GM11168 (cell line): ENCODE results near the gene CBFA2T3.
"Not testable (repeated sequence)": the region's sequence is repeated elsewhere in the genome, so short reads cannot be mapped to it uniquely, and the experiment has no call there.

Experiments
- in situ Hi-C: fragments of 300-500 bp; cut with MboI; formaldehyde crosslinking; loops from one replicate; pipeline ENCODE4 v1.12.0; 2022; ENCODE audit warnings: low sequenced_read_pairs; ENCODE audit not compliant: unreplicated experiment

The CBFA2T3 gene

DNA sequence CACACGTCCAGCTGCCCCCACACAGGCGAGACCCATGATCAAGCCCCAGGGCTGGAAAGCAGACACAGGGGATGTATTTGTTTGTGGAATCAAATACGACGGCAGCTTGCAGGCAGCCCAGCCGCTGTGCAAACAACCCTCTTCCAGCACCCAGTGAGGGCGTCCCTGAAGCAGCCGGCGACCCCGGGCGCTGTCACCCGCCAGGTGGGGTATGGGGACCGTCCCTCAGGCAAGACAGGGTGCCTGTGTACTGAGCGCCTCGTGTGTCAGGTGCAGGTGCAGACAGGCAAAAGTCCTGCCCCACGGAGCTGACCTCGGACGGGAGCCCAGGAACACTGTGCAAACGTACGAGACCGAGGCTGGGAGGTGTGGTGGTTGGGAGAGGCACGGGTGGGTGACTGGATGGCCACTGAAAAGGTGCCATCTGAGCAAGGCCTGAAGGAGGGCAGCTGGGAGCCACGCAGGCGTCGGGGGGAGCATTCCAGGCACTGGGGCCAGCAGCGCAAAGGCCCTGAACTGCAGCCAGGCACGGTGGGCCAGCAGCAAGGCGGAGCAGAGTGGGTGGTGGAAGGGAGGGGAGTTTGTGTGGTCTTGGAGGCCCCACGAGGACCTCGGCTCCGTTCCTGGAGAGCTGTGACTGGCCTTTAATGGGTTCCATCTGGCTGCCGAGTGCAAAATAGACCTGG is 48.5 kb downstream of the CBFA2T3 start:
- in situ Hi-C loops: loop anchor here (5.0 kb wide), 1 partner anchor 239 kb away; no protein-coding TSS in a partner anchor

DNA sequence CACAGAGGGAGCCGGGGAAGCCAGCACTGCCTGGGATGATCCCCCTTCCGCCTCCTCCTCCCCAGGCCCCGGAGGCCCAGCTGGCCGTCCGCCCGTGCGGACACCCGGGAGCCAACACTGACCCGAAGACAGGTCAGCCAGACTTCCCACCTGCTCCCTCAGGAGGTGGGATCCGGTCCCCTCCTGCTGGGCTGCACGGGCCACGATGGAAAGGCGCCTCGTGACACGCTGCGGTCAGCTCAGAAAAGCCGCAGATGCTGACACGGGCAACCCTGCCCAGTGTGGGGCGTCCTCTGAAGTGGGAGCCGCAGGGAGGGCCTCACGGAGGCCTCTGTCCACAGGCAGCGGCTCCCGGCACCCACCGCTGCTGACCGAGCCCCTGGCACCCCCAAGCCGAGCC is 49.3 kb downstream of the CBFA2T3 start:
- in situ Hi-C loops: loop anchor here (5.0 kb wide), 1 partner anchor 240 kb away; no protein-coding TSS in a partner anchor

DNA sequence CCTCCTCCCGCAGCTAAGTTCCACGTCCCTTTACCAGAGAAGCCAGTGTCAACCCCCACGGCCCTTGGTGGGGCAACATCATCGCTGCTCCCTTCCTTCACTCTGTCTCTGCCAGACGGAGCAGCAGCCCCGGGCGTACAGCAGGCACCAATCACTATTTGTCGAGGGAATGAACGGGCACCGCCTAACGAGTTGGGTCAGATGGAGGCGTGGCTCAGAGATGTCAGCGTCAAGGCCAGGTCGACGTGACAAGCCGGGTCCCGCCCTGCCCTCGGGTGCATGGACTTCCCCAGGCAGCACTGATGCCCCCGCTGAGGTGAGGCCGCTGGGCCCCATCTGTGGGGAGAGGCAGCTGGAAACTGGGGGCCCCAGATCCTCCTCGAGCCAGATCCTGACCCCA is 50.0 kb downstream of the CBFA2T3 start:
- in situ Hi-C loops: loop anchor here (5.0 kb wide), 1 partner anchor 240 kb away; no protein-coding TSS in a partner anchor

DNA sequence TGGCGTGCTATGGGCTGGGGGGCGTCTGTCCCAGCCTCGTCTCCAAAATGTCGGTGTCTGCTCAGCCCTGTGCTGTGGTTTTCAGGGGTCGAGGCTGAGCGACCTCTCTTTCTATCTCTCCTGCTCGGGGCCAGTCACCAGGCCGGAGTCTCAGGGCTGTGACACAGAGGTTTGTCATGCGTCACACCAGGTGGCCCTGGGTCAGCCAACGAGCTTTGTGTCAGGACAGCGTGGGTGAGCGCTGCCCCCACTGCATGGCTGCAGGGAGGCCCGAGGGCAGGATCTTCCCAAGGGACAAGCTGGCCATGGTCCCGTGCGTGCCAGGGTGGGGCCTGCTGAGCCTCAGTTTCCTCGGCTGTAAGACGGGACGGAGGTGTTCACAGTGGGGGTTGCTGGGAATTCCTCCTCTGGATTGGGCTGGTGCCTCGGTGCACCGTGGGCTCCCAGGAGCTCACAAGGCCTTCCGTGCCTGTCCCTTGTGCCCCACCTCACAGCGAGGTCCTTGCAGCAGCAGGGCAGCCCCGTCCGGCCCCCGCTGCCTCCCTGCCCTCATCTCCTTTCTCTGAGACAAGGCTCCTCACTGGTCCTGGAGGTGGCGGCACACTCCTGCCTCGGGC is 50.5 kb downstream of the CBFA2T3 start:
- in situ Hi-C loops: loop anchor here (5.0 kb wide), 1 partner anchor 241 kb away; no protein-coding TSS in a partner anchor

DNA sequence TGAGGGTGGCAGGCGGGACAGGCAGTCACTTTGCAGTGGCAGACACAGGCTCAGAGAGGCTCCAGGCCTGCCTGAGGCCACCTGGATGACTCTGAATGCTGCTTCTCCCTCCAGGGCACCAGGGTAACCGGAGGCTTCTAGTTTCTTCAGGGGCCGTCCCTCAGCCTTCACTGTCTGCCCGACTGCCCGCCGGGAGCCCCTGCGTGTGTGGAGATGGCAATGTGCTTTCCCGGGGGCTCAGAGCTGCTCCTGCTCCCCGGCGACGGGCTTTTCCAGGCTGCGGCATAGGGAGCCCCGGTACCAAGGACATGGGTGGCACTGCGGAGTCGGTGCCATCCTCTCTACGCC is 51.5 kb downstream of the CBFA2T3 start:
- in situ Hi-C loops: loop anchor here (5.0 kb wide), 1 partner anchor 242 kb away; no protein-coding TSS in a partner anchor

DNA sequence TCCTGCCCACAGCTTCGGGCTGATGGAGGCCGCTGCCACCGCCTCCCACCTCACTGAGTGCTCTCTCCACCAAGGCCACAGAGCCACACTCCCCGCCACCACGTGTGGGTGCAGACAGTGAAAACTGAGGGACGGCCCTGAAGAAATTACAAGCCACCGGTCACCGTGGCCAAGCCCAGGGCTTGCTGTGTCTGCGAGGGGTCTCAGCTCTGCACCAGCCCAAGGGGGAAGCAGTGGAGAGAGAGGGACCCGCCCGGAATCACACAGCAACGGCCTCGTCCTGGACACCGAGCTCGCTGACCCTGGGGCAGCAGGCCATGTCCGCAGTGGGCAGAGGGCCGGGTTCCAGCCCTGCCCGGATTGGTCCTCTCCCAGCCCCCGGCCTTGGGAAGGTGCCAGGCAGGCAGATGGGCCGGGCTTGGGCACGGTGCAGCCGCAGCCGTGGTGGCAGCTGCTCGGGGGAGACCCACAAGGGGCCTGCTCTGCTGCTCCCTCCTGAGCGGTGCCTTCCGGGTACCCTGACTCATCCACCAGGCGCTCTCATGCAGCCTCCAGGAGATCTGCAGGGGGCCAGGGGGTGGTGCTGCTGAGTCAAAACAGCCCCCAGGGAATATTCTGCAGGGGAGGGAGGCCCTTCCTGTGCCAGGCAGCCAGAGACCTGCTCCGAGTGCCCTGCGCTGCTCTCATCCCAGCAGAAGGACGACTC is 52.0 kb downstream of the CBFA2T3 start:
- in situ Hi-C loops: loop anchor here (5.0 kb wide), 1 partner anchor 242 kb away; no protein-coding TSS in a partner anchor

DNA sequence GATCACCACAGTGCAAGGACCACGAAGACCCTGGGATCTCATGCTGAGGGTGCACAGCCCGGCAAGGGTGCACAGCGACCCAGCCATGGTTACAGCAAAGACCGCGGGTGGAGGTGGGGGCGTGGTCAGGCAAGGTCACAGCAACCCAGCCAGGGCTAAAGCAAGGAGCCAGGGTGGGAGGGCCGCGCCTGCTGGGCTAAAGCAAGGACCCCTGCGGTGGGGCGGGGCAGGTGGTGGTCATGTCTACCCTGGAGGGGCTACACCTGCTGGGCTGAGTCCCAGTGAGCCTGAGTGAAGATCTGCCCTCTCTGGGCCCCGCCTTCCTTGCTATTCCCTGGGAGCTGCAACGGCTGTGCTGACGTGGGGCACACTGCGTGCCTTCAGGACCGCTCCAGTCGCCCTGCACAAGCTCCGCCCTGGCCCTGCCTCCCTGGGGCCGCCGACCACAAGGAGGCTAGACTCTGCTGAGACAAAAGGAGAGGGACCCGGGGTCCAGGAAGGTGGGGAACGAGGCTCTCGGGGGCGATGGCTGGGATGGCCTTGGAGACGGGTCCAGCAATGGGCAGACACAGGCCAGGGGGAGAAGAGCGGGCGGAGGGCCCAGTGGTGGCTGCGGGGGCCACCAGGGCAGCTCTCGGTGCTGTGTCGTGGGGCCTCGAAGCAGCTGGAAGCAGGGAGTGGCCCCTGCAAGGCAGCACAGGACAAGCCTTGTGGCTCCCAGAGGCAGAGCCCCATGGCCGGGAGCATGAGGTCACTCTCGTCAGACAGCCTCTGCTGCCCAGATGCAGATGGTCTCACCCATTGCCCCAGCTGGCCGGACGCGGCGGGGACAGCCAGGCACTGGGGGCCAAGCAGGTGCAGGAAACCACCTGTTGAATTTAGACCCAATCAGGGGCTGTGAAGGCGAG is 52.8 kb downstream of the CBFA2T3 start:
- in situ Hi-C loops: no loop called here

DNA sequence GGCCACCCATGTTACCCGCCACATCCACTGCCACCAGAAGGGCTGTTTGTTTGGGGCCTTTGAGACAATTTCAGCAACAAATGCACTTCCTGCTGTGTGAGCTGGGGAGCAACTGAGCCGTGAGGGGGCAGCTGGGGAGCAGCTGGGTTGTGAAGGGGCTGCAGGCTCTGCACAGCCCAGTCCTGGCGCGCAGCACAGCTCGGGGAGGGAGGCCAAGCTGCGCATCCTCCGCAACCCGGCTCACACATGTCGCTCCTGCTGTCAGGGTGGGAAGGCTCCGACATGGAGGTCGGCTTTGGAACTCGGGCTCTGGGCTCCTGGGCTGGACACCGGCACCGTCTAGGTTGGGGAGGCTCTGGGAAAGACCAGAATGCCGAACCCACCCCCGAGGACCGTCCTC is 53.6 kb downstream of the CBFA2T3 start:
- in situ Hi-C loops: no loop called here

DNA sequence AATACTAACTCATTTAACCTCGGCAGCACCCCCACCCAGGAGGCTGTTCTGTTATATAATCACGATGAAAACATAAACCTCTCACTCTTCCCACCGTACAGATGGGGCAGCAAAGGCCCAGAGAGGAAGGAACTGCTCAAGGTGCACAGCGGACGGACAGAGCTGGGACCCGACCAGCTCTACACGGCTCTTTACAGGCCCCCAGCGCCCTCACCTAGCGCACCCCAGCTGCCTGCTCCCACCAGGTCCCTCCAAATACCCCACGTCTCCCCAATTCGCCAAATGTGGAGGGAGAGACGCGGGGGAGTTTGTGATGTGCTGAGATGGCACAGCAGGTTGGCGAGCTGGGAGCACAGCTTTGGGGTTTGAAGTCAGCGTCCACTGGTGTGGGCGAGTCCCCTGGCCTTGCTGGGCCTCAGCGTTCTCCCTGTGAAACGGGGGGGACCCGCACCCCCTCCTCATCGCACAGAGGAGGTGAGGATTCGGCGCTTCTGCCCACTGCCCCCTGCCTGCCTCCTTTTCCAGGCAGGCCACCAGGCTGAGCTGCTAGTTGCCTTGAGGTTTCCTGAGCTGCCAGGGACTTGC is 54.1 kb downstream of the CBFA2T3 start:
- in situ Hi-C loops: no loop called here

DNA sequence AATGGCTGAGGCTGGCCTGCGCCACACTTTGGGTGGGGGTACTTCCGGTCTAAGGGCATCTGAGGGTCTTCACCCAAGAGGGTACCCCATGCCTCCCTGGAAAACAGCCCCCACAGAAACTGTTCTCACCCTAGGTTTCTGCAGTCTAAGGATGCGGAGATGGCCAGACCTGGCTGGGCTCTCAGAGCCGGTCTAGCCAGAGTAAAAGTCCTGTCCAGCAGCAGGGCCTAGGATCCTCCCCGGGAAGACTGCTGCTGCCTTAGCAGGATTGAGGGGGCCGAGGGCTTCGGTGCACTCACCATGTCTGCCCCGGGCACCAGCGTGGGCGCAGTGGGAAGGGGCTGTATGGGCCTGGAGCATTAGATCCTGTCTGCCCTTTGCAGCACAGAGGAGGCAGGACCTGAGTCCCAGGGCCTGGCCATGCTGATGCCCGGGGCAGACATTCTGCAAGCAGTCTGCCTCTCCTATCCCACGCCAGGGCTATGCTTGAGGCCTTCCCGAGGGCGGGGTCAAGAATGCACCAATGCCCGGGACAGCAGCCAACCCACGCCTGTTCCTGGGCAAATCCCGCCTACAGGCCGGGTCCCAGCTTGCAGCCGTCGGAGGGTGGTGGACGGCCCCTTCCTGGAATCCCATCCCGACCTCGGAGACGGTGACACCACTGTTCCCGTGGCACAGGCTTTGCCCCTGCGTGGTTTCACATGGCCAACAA is 54.7 kb downstream of the CBFA2T3 start:
- in situ Hi-C loops: no loop called here

DNA sequence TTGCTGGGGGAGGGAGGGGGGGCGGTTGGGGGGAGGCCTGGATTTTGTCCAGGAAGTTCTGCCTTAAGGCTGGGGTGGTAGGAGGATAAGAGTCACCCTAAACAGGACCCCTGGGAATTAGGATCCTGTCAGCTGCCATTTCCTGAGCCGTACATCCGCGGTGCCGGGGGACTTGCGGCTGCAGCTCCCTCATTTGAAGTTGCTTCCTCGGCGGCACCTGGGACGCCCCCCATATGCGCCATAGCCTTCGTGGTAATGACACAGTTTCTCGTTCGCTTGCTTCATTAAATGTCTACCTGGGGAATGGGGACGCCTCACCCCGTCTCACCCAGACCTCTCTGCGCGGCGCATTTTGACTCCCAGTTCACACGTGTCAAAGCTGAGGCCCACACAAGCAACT is 55.4 kb downstream of the CBFA2T3 start:
- in situ Hi-C loops: no loop called here

DNA sequence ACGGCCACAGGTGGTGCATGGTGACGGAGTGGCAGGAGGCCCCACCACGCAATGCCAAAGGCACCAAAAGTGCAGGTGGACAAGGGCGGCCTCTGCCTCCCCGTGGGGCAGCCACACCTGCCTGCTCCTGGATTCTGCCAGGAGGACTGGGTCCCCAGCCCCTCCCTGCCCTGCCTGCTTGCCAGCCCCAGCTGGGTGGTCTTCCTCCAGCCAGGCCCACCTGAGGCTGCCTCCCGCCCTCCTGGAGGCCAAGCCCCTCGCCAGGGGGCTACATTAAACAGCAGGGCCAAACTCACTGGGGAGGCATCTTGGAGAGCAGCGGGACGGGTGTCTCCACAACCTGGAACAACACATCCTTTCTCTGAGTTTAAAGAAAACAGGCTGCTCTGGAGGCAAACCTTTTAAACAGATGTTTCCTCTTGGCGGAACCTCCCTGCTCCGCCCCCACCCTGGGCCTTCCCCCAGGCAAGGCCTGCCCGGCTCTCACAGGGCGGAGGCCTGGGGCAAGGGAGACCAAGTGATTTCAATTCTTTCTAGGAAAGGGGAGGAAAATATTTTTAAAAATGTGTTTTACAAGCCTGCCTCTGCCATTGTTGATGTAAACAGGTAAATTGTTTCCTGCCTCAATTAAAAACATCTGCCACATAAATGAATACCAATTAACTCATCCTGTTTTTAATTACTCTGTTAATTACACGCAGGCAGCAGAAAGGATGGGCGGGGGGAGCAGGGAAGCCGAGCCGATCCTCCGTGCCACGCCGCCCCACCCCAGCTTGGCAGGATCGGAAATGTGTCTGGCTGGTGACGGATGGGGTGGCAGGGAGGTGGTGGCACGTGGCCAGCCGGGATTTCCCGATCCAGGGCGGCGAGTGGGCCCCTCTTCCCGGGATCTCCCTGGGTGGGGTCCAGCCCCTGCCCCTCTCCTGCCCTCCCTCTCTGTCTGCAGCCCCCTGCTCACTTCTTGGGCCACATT is 56.1 kb downstream of the CBFA2T3 start:
- in situ Hi-C loops: no loop called here

DNA sequence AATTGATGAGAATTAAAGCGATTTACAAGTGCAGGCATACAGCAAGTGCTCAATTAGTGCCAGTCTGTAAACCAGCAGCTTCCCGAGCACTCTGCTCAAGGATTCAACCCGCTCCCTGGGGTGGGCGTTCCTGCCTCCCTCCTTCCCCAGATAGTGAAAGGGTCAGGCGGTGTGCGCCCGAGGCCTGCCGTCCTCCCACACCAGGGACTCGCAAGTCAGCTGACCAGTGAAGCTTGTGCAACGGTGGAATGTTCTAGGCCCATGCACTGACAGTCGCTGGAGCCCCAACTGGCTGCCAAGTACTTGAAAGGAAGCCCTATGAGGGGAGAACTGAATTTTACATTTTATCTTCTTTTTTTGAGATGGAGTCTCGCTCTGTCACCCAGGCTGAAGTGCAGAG is 57.1 kb downstream of the CBFA2T3 start:
- in situ Hi-C loops: no loop called here

DNA sequence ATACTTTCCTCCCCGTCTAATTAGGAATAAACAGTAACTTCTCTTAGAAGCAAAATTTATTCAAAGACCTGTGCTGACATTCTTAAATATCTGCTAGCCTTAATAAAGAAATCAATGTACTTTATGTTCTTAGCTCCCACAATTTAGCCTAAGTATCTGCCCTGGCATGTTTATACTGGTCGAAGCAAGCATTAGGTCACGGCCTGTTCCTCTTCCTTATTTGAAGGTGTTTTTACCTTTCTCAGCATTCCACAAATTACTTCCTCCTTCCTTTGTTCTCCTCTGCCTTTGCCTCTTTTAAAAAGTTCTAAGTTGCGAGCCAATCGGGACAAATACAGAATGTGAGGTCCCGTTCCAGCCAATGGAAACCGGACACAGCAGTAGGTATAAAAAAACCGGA is 58.1 kb downstream of the CBFA2T3 start:
- in situ Hi-C loops: not testable (repeated sequence)

DNA sequence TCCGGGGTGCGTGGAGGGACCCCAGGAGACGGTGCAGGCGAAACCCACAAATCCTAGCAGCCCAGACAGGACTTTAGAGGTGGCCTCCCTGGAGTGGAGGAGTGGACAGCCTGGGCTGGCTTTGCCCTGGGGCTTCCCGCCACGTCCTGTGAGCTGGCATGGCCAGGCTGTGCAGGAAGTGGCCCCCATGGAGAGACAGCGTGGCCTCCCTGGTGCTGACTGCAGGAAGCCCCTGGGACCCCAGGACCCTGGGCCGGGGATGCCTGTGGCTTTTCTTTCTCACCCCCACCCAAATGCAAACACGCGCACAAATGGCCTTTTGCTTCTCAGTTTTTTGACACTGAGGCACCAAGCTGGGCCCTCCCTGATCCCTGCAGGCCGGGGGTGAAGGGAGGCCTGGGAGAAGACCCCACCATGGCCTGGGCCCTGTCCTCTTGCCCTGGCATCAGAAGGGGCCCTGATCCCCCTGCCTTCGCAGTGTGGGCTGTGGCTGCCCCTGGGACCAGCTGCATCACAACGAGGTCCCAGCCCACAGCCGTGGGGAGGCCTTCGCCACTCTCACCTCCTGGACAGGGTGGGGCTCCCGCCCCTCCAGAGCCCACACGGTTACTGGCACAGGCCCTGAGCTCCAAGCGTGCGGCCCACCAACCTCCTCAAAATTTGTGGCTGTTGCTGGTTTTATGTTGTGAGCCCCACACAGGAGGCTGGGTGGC is 58.9 kb downstream of the CBFA2T3 start:
- in situ Hi-C loops: no loop called here

DNA sequence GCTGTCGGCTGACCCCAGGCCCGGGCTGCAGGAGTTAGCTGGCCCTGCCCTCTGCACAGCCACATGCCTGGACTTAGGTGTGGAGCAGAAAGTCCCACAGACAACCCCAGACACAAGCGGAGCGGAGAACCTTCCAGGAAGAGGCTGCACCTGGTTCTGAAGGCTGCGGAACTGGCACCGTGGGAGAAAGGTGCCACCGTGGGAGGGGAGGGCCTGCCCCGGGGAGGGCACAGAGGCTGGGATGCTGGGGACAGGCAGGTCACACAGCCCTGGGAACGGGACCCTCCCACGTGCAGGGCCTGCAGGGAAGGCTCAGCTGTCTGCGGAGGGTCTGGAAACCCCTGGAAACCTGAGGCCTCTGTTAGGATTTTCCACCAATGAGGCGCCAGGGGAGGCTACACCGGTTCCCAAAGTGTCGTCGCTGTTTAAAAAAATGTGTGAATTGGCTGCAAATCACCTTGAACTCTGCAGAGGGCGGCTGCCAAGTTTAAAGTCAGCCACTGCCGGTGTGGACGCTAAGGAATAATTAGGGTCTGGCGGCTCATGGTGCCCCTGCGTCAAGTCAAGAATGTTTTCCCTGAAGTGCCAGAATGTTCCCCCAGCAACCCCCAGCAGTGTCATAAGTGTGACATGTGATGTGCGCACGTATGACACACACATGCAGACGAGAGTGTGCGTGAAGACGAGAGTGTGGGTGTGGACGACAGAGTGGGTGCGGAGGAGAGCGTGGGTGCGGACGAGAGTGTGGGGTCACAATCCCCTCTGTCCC is 59.7 kb downstream of the CBFA2T3 start:
- in situ Hi-C loops: no loop called here
